Measurements from ENCODE around the gene YKT6. TPM values are rescaled to one million over a fixed set of nuclear protein-coding genes. Genes with fewer than 3 reads are reported as not detected.

The YKT6 gene
- total and polyA plus RNA-seq, 2 experiments from 2014 or later = 75.7 to 86.9 TPM

GRCh38 chr7:44217852-44218402 is 17.1 kb downstream of the YKT6 start:
- Histone ChIP-seq H3K9me3 (ENCODE audit: low read depth) (no peaks in the 10 kb centered on the region), H2AFZ (no peak overlapping the region), H3K79me2 (no peaks in the 10 kb centered on the region), H3K36me3 (replicated peaks; ENCODE audit: insufficient read depth, low read depth) (no peaks in the 10 kb centered on the region), H3K27me3 (no peaks in the 10 kb centered on the region), H3K4me1 (ENCODE audit: insufficient read depth) (no peaks in the 10 kb centered on the region), H3K4me2 (no peak overlapping the region), H3K4me3 (no peak overlapping the region), H3K9me2 (replicated peaks; ENCODE audit: insufficient read depth) (no peaks in the 10 kb centered on the region), H4K20me1 (ENCODE audit: insufficient read depth, poor library complexity, severe bottlenecking) (no peaks in the 10 kb centered on the region), H3K27ac (no peak overlapping the region)
- 87% methylated on average over 14 of the region's 17 CpGs for WGBS (ENCODE audit: low lambda C conversion rate, missing lambda C conversion rate)
- DNase-seq (ENCODE audit: low spot score) = no peak
- TF ChIP-seq CTCF (IDR thresholded peaks at IDR 0.05; ENCODE audit: poor library complexity) = no peak
- TF ChIP-seq EZH2phosphoT487 (IDR thresholded peaks at IDR 0.05; ENCODE audit: low read depth, severe bottlenecking, unreplicated experiment) = no peak
- no peak for TF ChIP-seq EZH2 (IDR thresholded peaks at IDR 0.05; ENCODE audit: borderline replicate concordance)

GRCh38 chr7:44218418-44219201 is 17.8 kb downstream of the YKT6 start:
- DNase-seq (ENCODE audit: low spot score) = no peak
- H3K9me2 ChIP-seq (replicated peaks; ENCODE audit: insufficient read depth) = no peaks in the 10 kb centered on the region
- H3K27me3 ChIP-seq = no peaks in the 10 kb centered on the region
- no peaks in the 10 kb centered on the region for H4K20me1 ChIP-seq (ENCODE audit: insufficient read depth, poor library complexity, severe bottlenecking)
- no peak for TF ChIP-seq EZH2phosphoT487 (IDR thresholded peaks at IDR 0.05; ENCODE audit: low read depth, severe bottlenecking, unreplicated experiment)
- TF ChIP-seq CTCF (IDR thresholded peaks at IDR 0.05; ENCODE audit: poor library complexity) = no peak
- TF ChIP-seq EZH2 (IDR thresholded peaks at IDR 0.05; ENCODE audit: borderline replicate concordance) = no peak
- WGBS (ENCODE audit: low lambda C conversion rate, missing lambda C conversion rate) = 82% methylated on average over 22 of the region's 26 CpGs
- no peaks in the 10 kb centered on the region for H3K9me3 ChIP-seq (ENCODE audit: low read depth)
- no peak overlapping the region for H3K27ac ChIP-seq
- H3K4me3 ChIP-seq = no peak overlapping the region
- no peaks in the 10 kb centered on the region for H3K4me1 ChIP-seq (ENCODE audit: insufficient read depth)
- no peaks in the 10 kb centered on the region for H3K36me3 ChIP-seq (replicated peaks; ENCODE audit: insufficient read depth, low read depth)
- H3K79me2 ChIP-seq = no peaks in the 10 kb centered on the region
- H2AFZ ChIP-seq = no peak overlapping the region
- H3K4me2 ChIP-seq = no peak overlapping the region

GRCh38 chr7:44219371-44220045 is 18.7 kb downstream of the YKT6 start:
- no peaks in the 10 kb centered on the region for H3K9me3 ChIP-seq (ENCODE audit: low read depth)
- no peak overlapping the region for H3K27ac ChIP-seq
- no peaks in the 10 kb centered on the region for H3K36me3 ChIP-seq (replicated peaks; ENCODE audit: insufficient read depth, low read depth)
- H3K27me3 ChIP-seq = no peaks in the 10 kb centered on the region
- WGBS (ENCODE audit: low lambda C conversion rate, missing lambda C conversion rate) = 92% methylated on average over 18 of the region's 18 CpGs
- no peak overlapping the region for H3K4me3 ChIP-seq
- H3K4me2 ChIP-seq = no peak overlapping the region
- H2AFZ ChIP-seq = no peak overlapping the region
- H4K20me1 ChIP-seq (ENCODE audit: insufficient read depth, poor library complexity, severe bottlenecking) = no peaks in the 10 kb centered on the region
- H3K4me1 ChIP-seq (ENCODE audit: insufficient read depth) = no peaks in the 10 kb centered on the region
- H3K79me2 ChIP-seq = no peaks in the 10 kb centered on the region
- no peak for DNase-seq (ENCODE audit: low spot score)
- TF ChIP-seq CTCF (IDR thresholded peaks at IDR 0.05; ENCODE audit: poor library complexity) (no peak), EZH2phosphoT487 (IDR thresholded peaks at IDR 0.05; ENCODE audit: low read depth, severe bottlenecking, unreplicated experiment) (no peak), EZH2 (IDR thresholded peaks at IDR 0.05; ENCODE audit: borderline replicate concordance) (no peak)
- H3K9me2 ChIP-seq (replicated peaks; ENCODE audit: insufficient read depth) = no peaks in the 10 kb centered on the region
